Astrocyte of the cerebellum (primary cell): ENCODE results near the gene KRTAP10-3.

Source experiments
- DNase-seq: peaks from one replicate; pipeline ENCODE4 v3.0.0-alpha.2; 2011; ENCODE audit warnings: low read depth
- H3K4me3 ChIP-seq: 2 replicates; pipeline ENCODE4 v1.5.1; 2011; ENCODE audit warnings: mild to moderate bottlenecking, low read depth, low read length, moderate library complexity
- CTCF ChIP-seq: IDR thresholded peaks from 2 replicates; pipeline ENCODE4 v1.5.1; 2012; ENCODE audit warnings: low read length, low read depth, moderate library complexity, mild to moderate bottlenecking; ENCODE audit errors: missing control alignments
- in situ Hi-C: cut with HindIII; loops from 2 replicates; pipeline ENCODE4 v1.10.0; 2017; ENCODE audit warnings: low sequenced_read_pairs

The KRTAP10-3 gene

GRCh38 chr21:44571844-44572782 lies 13.5 kb upstream of the KRTAP10-3 start:
- in situ Hi-C loops, result no loop called here
- H3K4me3 ChIP-seq, result no peak overlapping the region
- DNase-seq, result no peak
- TF ChIP-seq CTCF, result no peak

- DNase-seq, result no peak
- no peak for TF ChIP-seq CTCF
- H3K4me3 ChIP-seq, result no peak overlapping the region
- in situ Hi-C loops, result no loop called here
Measured at GRCh38 chr21:44571296-44571695, 12.7 kb upstream of the KRTAP10-3 start.

GRCh38 chr21:44569861-44570517 lies 11.4 kb upstream of the KRTAP10-3 start:
- no peak overlapping the region for H3K4me3 ChIP-seq
- in situ Hi-C loops, result no loop called here
- DNase-seq, result no peak
- TF ChIP-seq CTCF, result no peak

GRCh38 chr21:44568667-44569556 lies 10.3 kb upstream of the KRTAP10-3 start:
- H3K4me3 ChIP-seq, result no peak overlapping the region
- TF ChIP-seq CTCF, result no peak
- in situ Hi-C loops, result no loop called here
- DNase-seq, result no peak

- in situ Hi-C loops, result no loop called here
- no peak for TF ChIP-seq CTCF
- no peak overlapping the region for H3K4me3 ChIP-seq
- DNase-seq, result no peak
Measured at GRCh38 chr21:44568261-44568660, 9.7 kb upstream of the KRTAP10-3 start.
